NCI-H82 treated with DMSO at 0.1 percent for 48 hours (cell line): ENCODE results near the gene IGSF21.

Source experiments
- DNase-seq: peaks from one replicate; lab custom pipeline; 2025; ENCODE audit not compliant: unreplicated experiment; lab: John Stamatoyannopoulos, UW

The IGSF21 gene

DNA sequence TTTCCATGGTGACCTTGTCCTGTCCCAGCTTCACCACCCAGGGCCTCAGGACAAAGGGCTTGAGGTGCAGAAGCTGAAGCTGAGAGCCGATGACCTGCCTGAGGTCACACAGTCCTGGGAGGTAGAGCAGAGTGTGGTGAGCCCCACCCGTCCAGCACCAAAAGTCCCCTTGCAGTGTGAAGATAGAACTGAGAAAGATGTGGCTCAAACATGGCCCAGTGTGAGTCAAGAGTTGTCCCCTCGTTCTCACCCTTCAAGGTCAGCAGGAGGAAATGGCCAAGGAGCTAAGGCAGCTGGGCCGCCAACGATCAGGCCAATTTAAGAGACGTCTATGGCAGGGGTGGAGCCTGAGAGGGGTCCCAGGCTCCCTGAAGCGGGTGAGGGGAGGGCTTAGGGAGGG lies 215.7 kb downstream of the IGSF21 start:
- no peak for DNase-seq

- DNase-seq = no peak
Observed at GRCh38 chr1:18324246-18324645, 216.6 kb downstream of the IGSF21 start.

DNA sequence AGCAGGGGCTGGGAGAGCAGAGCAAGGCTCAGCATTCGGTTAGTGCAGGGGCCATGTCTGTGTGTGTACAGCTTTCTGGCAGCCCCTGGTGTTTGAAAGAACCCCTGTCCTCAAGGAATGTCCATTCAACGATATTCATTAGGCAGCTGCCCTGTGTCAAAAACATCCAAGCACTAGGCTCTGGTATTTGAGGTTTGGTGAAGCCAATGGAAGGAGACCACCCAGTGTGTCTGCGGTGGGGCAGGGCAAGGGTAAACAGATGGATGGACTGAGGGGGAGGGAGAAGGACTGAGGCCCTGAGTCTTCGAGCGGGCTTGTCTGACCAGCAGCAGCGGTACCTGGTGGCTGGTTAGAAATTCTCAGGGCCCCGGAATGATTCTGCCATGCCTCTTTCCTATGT lies 217.5 kb downstream of the IGSF21 start:
- DNase-seq = no peak

DNA sequence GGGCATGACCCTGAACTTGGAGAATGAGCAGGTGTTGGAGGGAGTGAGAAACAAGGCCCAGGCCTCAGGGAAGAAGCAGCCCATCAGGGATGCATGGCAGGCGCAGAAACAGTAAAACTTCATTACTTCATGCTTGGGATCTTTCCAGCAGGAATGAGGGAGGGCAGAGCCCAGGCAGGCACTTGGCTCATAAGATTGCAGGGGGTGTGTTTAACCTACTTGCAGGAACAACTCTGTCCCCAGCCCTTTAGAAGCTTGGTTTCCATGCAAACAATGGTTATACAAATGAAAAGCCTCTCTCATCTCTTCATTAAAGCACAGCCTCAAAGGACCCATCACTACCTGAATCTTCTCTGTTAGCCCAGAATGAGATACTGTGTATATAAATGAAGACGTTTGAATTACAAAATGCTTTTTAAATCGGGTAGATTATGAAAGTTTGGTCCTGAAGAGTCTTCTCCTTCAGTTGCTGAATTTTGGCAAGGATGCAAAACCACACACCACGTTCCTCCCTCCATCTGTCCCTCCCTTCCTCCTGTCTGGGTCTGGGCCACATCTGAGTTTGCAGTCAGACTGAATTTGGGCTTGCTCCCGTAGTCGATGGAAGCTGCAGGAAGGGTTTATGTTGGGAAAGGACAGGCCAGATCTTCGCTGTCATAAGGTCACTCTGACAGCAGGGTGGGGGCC lies 218.8 kb downstream of the IGSF21 start:
- no peak for DNase-seq

- DNase-seq = no peak
Observed at GRCh38 chr1:18327650-18328049, 220.1 kb downstream of the IGSF21 start.

- no peak for DNase-seq
Observed at GRCh38 chr1:18328803-18329202, 221.2 kb downstream of the IGSF21 start.

DNA sequence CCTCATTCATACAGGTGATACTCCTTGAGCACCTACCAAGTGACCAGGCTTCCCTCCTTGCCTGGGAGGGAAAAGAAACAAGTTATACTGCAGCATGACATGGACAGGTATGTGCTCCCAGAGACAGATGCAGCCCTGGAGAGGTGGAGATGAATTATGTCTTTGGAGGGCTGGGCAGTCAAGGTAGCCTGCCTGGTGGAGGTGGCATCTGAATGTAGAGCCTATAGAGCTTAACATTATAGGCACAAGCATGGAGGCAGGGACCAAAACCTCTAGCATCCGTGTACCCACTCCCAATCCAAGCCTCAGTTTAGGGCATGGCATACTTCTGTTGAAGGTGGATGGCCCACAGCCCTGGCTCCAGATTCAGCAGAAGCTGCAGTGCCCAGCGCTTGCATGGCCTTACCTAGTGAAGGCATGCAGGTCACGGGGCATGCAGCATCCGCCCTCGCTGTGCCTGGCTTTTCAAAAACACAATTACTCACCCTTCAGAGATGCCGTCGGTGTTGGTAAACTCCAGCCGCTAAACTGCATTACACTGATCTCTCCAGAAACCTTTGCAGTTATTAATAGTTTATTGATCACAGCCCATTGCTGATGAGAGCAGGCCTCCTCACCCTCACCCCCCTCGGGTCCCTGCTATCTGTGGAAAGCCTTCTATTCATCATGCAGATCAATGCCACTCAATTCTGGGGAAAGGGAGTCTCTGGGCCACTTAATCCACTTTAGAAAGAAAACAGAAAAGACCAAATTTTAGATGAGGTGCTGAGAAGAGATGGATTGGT lies 222.1 kb downstream of the IGSF21 start:
- DNase-seq = no peak

DNA sequence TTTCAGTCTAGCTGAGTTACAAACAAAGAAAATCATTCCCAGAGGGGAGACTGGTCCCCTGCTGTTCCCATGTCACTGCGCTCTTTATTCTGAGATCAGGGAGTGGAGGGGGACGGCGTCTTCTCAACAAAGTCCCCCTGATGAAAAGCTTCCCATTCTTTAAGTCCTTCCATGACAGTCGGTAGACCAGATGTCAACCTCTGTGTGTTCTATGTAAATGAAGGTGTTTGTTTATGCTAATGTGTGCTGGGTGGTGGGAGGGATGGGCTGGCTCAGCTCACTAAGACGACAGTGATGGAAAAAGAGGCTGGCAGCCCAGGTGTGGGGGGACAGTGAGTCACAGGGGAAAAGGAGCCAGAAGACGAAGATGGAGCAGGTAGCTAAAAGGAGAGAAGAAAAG lies 225.0 kb downstream of the IGSF21 start:
- DNase-seq = no peak

DNA sequence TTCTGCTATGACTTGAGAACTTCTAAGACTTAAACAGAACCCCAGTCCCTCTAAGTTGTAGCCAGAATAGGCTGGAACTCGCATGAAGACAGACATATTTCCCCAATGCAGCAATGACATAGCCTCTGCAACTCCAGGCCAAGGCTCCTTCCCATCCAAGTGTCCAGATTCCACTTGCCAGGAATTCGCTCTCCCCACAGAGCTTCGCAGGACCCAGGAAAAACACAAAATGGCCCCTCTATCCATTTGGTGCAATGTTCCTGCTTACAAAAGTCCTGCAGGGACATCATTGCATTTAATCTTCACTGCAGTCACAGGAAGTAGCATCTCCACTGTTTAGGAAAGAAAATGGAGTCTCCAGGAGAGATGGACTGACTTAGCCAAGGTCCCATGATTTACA lies 225.6 kb downstream of the IGSF21 start:
- no peak for DNase-seq

- no peak for DNase-seq
Observed at GRCh38 chr1:18336801-18337200, 229.2 kb downstream of the IGSF21 start.

DNA sequence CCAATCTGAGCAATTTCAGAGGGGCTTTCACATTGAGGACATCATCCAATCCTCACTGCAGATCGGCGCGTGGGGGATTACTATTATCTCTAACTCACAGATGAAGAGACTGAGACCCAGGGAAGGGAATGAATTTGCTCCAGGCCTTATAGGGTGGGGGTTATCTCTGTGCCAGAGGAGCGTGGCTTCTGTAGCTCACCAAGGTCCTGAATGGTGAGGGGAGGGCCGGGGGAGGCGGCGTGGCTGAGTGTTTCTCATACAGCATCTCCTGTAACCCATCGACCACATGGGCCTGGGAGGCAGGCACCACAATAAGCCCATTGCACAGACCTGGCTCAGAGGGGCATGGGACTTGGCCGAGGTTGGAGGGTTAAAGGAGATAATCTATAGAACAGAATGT lies 230.2 kb downstream of the IGSF21 start:
- DNase-seq = no peak

- DNase-seq = no peak
Observed at GRCh38 chr1:18339161-18339560, 231.6 kb downstream of the IGSF21 start.

DNA sequence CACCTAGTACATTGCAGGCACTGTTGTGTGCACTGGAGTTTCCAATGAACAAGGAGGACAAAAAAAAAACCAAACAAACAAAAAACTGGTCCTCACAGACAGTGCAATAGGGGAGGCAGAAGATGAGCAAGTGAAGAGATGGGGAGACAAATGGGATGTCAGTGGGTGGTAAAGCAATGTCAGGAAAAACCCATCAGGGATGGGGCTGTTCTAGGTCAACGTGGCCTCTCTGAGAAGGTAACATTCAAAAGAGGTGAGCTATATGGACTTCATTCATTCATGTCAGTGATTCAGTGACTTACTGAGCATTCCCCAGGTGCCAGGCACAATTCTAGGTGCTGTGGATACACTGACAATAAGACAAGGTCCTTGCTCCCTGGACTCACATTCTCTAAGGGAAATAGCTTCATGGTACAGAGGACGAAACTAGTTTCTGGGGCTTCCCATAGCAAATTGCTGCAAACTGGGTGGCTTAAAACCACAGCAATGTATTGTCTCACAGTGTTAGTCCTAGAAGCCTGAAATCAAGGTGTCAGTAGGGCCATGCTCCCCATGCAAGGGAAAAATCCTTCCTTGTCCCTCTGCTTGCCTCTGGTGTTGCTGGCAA lies 232.7 kb downstream of the IGSF21 start:
- DNase-seq = no peak

- DNase-seq = no peak
Observed at GRCh38 chr1:18340787-18341186, 233.2 kb downstream of the IGSF21 start.

DNA sequence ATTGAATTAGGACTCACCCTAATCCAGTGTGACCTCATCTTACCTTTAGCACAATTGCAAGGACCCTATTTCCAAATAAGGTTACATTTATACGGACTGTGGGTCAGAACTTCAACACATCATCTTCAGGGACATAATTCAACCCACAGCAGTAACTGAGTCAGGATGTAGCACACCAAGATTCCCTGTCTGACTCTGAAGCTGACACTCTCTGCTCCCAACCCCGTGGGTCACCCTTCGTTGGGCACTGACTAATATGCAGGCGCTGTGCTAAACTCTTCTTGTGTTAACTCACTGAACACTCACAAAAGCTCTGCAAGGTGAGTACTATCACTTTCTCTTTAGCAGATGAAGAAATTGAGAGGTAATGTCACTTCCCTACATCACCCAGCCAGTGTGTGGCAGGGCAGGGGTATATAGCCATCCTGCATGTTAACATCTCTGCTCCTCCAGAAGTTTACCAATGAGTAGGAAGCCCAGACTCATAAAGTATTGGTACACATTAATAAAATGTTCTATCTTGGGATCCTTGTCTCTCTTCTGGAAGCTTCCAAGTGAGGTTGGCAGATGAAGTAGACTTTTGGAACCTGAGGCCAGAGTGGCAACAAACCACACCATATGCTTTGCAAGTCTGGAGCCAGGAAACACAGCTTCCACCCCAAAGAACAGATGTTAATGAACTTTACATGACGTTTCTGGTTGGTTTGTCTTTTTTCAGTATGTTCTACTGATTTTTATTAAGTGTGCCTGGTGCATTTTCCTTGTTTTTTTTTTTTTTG lies 233.9 kb downstream of the IGSF21 start:
- no peak for DNase-seq

- DNase-seq = no peak
Observed at GRCh38 chr1:18342744-18343143, 235.1 kb downstream of the IGSF21 start.

DNA sequence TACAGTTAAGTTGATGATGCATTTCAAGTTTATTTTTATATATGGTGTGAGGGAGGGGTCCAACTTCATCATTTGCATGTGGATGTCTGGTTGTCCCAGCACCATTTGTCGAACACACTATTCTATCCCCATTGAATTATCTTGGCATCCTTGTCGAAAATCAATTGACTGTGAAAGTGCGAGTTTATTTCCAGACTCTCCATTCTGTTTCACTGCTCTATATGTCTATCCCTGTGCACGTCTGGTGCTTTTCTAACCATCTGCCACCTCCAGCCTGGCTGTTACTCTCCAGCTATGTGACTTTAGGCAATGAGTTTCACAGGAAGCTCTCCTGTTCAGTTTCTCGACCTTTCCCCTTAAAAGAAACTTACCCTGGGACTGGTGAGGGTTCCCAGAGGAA lies 236.0 kb downstream of the IGSF21 start:
- DNase-seq = peak; percentile 22

- DNase-seq = peak; percentile 98
Observed at GRCh38 chr1:18344755-18345154, 237.2 kb downstream of the IGSF21 start.

DNA sequence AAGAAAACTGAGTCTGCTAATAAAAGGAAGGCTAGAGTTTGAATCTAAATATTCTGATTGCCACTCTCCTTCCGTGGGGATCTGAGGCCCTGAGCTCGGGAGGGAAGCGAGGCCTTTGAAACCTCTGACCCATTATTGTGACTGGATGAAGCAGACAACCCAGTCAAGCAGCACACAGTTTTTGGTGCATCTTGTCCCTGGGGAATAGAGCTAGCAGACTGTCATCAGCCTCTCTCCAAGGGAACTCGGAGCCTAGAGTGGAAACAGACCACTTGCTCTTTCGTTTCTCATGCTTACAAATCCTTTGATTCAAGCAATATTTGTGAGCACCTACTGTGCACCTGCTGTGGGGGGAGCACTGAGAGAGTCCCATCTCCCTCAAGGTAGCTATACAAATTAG lies 240.0 kb downstream of the IGSF21 start:
- DNase-seq = no peak

GRCh38 chr1:18348354-18348753 lies 240.8 kb downstream of the IGSF21 start:
- peak; percentile 6 for DNase-seq

- DNase-seq = no peak
Observed at GRCh38 chr1:18350747-18351146, 243.1 kb downstream of the IGSF21 start.
